Omental fat pad (tissue), 4 donors: ENCODE measurements around the gene KLHL30. TPM values are rescaled to one million over a fixed set of nuclear protein-coding genes. Genes with fewer than 3 reads are reported as not detected.

Experiments used
- ATAC-seq: fragments of 150-250 bp; one replicate; pipeline ENCODE4 v1.9.1; 2016; ENCODE audit warnings: mild to moderate bottlenecking, moderate library complexity; ENCODE audit not compliant: low FRiP score
- DNase-seq: peaks from one replicate; pipeline ENCODE4 v3.0.0-alpha.2; 2019; ENCODE audit warnings: low spot score
- CTCF ChIP-seq, 3 donors: fragments of 450-650 bp; IDR thresholded peaks; one replicate each; pipeline ENCODE4 v1.5.1; 2016 to 2017; ENCODE audit warnings: antibody characterized with exemption in 3 of 3, mild to moderate bottlenecking in 3 of 3, moderate library complexity in 2 of 3
- total RNA-seq, 4 donors: library from RNA; depleted of rRNA; stranded (reverse); fragments of >200 nt; gene quantifications; one replicate each; pipeline ENCODE4 v1.1.0, GENCODE V29; 2016

KLHL30 gene
- total RNA-seq, 4 donors from 2014 or later, result 0.28 to 1.6 (median 0.57) TPM

DNA sequence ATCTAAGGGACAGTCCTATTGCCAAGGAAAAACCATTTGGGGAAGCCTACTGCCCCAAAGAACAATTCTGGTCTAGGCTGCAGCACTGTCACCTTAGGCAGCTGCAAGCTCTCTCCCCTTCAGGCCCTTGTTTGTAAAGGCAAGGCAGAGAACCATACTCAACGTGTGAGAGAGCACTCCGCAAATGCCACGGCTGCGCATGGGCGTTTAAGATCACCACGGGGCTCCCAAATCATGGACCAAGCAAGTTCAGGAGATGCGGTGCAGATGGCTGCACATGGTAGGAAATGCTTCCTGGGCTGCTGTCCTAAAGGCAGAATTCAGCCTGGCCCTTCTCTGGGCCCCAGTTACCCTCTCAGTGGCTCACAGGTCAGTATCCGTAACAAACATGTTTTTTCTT lies 35.8 kb downstream of the KLHL30 start:
- ATAC-seq (no peak), DNase-seq (no peak)
- TF ChIP-seq CTCF (IDR thresholded peaks at IDR 0.05), result no peak

DNA sequence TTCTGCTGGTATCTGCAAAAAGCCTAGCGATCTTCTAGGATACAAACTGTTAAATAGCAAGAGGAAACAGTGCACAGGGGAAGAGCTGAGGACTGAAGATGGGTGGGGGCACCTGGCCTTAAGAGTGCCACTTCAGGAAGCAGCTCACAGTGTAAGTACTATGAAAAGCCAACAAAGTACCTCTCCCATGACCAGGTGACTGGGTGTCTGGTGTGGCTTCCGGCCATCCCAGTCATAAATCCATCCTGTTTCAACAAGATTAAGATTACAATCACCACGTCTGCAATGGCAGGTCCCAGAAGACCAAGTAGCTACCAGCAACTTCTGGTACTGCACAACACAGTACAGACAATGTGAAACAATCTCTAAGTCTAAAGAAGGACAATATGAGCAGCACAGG lies 36.2 kb downstream of the KLHL30 start:
- ATAC-seq, result no peak
- no peak for TF ChIP-seq CTCF (IDR thresholded peaks at IDR 0.05)

GRCh38 chr2:238176613-238177012 lies 38.1 kb downstream of the KLHL30 start:
- no peak for TF ChIP-seq CTCF (IDR thresholded peaks at IDR 0.05)

More for the DNA sequence above, 36.2 kb downstream of the KLHL30 start:
- no peak for DNase-seq

DNA sequence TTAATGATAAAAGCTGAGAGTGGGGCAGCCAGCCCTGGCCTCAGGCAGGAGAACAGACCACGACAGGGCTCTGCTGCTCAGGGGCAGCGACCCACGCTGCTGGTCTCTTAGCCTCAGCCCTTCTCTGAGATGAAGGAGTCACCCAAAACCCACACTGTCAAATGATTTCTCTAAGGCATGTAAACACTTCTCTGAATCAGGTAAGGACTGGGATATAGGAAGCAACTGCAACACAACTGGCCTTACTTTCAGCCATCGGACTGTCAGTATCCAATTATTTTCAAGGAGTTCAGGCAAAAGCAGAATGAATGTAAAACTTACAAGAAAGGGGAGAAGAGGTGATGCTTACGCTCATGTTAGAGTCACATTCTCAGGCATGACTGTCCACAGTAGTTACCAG lies 42.1 kb downstream of the KLHL30 start:
- ATAC-seq (no peak), DNase-seq (no peak)
- no peak for TF ChIP-seq CTCF (IDR thresholded peaks at IDR 0.05)

More at GRCh38 chr2:238176613-238177012, 38.1 kb downstream of the KLHL30 start:
- DNase-seq (no peak), ATAC-seq (no peak)

- DNase-seq (no peak), ATAC-seq (no peak)
- TF ChIP-seq CTCF (IDR thresholded peaks at IDR 0.05), result no peak
Measured at GRCh38 chr2:238182362-238182761, 43.9 kb downstream of the KLHL30 start.

DNA sequence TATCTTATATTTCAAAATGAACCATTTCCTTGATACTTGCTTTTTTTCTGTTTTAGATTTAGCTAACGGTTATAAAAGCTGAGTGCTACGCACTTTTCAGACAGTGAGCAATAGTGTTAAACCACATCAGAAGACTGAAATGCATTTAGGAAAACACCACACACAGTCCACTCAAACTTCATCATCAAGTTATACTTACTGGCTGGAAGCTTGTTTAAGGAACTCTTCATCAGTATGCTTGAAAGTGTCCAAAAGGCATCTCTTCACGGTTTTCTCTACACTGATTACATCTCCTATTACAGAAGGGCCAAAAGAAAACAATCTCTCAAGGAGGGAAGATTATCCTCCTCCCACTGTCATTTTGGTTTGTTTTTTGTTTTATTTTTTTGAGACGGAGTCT lies 45.4 kb downstream of the KLHL30 start:
- no peak for ATAC-seq
- TF ChIP-seq CTCF (IDR thresholded peaks at IDR 0.05), result no peak

GRCh38 chr2:238187618-238188548 lies 49.4 kb downstream of the KLHL30 start:
- ATAC-seq (no peak), DNase-seq (no peak)
- no peak for TF ChIP-seq CTCF (IDR thresholded peaks at IDR 0.05)

More for the DNA sequence above, 45.4 kb downstream of the KLHL30 start:
- no peak for DNase-seq
